LHCN-M2 (cell line): Measurements from ENCODE around the gene ZSCAN30. TPM values are rescaled to one million over a fixed set of nuclear protein-coding genes. Genes with fewer than 3 reads are reported as not detected.
A peak's percentile ranks its signal among the peaks of the same experiment; 100 is the strongest.

Source experiments
- DNase-seq: peaks from one replicate; pipeline ENCODE4 v3.0.0-alpha.2; 2012; ENCODE audit warnings: low read depth
- polyA plus RNA-seq: library from polyadenylated mRNA; unstranded; fragments of >200 nt; gene quantifications from one replicate; pipeline ENCODE4 v1.2.1, GENCODE V29; 2012; ENCODE audit warnings: missing spikeins
- total RNA-seq: library from RNA; depleted of rRNA; stranded (reverse); fragments of >200 nt; gene quantifications from 2 replicates; pipeline ENCODE4 v1.2.3, GENCODE V29; 2014; rRNA removed

The ZSCAN30 gene
- total RNA-seq: 11.5 and 19.1 TPM in 2 replicates
- polyA plus RNA-seq: 6.9 TPM

DNA sequence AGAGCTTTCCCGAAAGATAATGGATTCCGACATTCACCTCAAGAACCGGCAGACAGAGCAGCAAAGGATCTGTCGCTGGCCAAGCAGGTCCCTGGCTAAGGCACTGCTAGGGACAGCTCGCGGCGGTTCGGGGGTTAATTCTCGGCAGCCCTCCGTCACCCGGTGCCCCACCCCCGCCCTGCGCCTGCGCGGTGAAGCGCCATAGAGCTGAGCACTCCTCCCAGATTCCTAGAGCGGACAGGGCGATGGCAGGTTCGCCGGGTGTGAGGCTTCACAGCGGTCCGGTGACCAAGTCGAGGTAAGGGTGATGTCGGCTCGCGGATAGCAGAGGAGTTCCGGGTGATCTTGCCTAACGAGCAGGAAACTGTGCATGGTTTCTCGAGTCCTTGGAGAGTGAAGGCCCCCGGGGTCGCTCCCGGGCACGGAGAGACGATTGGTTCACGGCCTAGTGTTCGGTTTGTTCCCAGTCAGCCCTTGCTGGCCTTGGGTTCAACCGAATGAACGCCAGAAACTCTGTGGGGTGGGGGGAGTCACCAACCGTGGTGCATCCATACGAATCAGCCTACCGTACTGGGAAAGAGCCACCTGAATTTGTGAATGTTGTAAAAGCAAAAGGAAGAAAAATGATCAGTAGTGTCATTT lies at the start of gene ZSCAN30:
Gene ZSCAN30, minus strand, starts transcription at position 136 of the 642 bp plus-strand sequence. CDS start 25,877 bp downstream, outside the sequence.
- DNase-seq: peak; percentile 93

DNA sequence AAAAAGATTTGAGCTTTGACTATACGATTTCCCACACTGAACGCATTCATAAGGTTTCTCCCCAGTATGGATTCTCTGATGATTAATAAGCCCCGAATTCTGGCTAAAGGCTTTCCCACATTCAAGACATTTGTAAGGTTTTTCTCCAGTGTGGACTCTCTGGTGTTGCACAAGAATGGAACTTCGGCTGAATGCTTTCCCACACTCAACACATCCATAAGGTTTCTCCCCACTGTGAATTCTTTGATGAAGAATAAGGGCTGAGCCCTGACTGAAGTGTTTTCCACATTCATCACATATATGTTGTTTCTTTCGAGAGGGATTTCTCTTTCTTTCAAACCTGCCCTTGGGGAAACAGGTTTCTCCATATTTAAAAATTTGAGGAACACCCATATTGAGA lies 47.3 kb upstream of the ZSCAN30 start:
- no peak for DNase-seq

DNA sequence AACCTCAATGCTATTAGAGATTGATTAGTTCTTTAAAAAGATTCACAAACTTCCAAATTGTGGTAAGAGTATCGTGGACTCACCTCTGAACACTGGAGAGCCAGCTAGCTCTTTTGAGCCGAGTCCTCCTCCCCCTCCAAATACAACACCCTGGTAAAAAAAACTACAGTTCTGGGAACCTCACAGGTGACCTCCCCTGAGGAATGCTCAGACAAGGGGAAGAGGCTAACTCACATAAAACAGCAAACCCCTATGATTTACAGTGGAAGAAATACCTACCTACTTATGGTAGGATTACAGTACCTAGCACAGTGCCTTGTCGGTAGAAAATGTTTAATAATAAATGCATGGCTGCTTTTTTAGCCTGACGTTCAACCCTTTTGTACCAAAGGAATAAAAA lies 45.8 kb upstream of the ZSCAN30 start:
- no peak for DNase-seq

DNA sequence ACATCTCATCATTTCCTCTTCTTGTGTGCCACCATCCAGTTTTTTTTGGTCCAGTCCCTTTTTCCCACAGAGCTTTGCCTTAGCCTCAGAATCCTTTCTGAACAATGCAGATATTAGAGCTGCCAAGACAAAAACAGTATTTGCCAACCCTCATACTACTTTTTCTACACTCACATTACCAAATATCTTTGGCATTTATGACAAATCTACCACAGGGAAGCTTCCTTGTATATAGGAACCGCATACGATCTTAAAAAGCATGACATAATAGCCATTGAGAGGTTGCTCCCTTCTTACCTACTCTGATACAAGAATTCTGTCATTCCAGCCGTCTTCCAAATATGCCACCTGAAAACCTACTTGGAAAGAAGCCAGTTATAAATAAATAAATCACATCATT lies 44.8 kb upstream of the ZSCAN30 start:
- peak; percentile 11 for DNase-seq

DNA sequence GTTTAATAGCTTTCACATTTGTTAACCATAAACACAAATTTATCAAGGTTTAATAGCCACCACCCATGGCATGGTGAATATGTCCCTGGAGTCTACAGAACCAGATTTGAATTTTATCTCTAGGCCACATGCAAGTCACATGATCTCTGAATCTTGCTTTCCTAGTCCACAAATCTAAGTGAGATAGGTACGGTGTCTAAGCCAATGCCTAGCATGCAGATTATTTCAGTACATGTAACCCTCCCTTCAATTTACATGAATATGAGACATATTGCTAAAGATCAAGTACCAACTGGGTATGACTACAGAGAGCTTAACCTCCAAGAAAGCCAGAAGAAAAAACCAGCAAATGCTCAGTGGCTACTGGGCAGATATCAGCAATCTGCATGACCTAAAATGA lies 44.2 kb upstream of the ZSCAN30 start:
- no peak for DNase-seq

DNA sequence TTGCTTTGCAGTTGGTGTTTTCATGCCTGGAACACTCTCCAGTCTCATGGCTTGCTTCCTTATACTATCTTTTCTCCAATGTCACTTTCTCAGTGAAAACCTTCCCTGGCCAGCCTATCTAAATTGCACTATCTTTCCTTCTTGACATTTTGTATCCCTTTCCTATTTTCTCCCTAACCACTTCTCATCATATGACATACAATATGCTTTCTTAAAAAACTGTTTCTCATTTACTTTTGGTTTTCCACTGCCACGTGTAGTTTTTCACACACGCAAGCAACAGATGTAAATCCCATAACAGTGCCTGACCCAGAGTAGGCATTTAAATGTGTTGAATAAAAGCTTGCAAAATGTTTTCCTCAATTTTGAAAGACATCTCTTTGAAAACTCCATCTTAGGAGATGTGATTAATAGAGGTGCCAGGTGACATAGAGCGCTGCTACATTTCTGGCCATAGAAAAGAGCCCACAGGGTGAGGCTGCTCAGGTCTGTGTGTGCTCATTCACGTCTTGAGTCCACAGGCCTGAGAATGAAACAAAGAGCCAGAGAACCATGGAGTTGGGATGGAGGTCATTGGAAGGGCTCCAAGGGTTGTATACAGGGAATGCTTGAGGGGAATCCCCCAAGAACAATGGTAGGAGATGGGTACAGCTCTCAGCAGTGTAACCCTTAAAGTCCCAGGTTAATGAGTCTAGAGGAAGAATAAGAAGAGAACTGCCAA lies 41.5 kb upstream of the ZSCAN30 start:
- DNase-seq: no peak

DNA sequence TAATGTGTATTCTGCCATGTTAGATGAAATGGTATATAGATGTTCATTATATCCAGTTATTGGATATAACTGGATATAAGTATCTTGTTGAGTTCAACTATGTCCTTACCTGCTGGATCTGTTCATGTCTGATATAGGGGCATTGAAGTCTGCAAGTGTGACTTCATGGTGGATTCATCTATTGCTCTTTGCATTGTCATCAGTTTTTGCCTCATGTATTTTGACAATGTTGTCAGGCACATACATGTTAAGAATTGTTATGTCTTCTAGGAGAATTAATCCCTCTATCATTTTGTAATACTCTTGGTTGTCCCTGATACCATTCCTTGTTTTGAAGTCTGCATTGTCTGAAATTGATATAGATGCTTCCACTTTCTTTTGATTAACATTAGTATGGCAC lies 38.8 kb upstream of the ZSCAN30 start:
- no peak for DNase-seq

DNA sequence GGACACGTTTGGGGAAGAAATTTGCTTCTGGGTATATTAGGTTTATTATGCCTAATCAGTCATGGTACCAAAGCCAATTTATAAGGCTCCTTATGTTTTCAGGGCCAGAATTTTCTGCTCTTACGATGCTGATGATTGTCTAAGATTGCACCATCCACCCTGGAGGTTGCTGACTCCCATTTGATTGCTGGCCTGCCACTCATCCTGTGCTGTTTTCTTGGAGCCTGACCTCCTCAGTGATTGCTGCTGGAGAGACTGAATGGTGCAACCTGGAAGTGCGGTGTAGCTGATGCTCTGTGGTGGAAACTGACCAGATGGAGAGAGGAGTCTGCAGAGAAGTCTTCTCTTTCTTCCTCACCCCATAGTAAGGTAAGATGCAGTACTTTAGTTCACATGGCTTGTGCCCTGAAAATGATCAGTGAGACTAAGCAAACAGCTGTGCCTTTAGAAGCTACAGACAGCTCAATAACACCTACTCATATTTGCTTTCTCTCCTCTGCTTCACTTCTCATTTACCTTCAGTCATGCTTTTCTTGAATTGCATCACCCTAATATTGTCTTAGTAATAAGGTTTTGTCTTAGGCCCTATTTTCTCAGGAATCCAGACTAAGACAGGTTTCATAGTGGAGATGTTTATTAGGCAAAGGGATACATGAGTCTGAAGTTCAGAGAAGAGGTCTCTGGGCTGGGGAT lies 36.8 kb upstream of the ZSCAN30 start:
- DNase-seq: no peak

DNA sequence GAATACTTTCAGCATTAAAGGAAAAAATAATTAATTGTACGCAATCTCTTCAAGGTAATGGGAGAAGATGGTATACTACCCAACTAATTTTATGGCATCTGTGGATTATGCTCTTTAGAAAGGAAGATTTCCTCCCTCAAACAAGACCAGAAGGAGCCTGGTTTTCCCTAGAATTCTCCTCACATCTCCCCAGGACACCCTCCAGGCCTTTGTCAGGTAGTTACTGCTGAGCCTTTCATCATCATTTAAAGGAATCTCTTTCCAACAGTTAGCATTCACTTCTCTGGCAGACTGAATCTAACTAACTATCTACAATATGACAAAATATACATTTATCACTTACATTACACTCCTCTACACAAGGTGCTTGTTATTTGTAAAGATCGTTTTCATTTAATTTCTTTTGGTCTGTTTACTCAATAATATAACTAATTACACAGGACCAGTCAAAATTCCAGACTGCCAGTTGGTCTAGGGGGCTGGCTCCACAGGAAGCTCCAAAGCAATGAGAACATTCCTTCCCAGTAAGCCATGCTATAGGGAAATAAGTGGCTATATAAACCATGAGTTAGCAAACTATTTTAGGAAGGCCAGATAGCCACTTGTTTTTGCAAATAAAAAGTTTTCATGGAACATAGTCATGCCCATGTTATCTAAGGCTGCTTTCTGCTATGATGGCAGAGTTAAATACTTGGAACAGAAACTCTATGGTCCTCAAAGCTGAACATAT lies 35.1 kb upstream of the ZSCAN30 start:
- DNase-seq: no peak

DNA sequence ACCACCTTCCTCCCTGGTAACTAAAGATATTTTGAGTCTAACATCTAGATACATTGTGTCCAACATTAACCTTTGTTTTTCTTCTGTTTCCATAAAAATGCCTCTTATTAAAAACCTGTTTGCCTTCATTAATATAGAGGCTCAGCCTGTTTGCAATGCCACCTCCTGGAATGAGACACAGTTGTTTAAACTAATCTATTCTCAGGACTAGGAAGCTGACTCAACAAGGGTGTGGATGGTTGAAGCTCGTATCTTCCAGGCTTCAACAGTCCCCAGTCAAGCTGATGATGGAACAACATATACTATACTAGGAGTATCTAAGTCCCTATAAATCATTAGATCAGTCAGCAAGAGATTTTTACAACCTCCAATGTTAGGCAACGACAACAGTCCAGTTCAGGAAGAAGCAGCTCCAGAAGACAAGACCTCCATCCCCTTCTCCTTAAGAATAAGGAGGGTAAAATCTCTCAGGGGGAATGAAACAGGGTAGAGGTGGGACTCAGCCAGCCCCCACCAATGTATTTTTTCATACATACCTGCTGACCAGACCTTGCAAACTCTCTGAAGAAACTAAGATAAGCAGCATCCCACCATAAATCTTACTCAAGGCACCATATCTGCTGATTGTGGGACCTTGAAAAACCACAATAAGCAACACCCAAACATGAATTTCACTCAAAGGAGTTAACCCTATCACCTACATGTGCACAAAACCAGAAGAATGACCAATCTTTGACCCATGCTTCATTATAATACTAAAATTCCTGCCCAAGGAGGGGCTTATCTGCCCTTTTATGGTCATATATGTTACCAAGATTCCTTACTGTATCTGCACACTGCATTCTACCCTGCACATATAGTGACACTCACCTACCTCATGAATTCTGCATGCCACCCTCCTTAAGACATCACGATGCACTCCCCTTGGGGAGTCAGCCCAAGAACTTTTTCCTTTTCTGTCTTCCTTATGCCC lies 32.7 kb upstream of the ZSCAN30 start:
- DNase-seq: peak; percentile 16

DNA sequence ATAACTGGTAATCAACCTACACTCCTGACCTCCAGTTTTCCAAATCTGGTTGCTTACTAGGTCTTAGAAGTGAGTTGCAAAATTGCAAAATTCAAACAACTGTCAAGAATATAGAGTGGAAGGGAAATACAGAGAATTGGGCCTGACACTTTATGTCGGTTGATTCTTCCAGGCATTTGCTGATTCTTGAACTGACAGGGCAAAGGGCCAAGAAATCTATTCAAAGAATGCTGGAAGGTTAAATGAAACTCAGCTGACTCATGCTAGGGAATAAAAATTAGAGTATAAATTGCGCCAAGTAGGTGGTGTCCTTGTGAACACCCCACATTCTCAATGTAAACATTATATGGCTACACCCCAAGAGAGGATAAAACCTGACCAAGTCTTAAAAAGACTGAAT lies 21.5 kb upstream of the ZSCAN30 start:
- DNase-seq: peak; percentile 37

DNA sequence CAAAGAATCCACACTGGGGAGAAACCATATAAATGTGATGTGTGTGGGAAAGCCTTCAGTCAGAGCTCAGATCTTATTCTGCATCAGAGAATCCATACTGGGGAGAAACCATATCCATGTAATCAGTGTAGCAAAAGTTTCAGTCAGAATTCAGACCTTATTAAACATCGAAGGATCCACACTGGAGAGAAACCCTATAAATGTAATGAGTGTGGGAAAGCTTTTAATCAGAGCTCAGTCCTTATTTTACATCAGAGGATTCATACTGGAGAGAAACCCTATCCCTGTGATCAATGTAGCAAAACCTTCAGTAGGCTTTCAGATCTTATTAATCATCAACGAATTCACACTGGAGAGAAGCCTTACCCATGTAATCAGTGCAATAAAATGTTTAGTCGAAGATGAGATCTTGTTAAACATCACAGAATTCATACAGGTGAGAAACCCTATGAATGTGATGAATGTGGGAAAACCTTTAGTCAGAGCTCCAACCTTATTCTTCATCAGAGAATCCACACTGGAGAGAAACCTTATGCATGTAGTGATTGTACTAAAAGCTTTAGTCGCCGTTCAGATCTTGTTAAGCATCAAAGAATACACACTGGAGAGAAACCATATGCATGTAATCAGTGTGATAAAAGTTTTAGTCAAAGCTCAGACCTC lies 16.7 kb upstream of the ZSCAN30 start:
- no peak for DNase-seq

DNA sequence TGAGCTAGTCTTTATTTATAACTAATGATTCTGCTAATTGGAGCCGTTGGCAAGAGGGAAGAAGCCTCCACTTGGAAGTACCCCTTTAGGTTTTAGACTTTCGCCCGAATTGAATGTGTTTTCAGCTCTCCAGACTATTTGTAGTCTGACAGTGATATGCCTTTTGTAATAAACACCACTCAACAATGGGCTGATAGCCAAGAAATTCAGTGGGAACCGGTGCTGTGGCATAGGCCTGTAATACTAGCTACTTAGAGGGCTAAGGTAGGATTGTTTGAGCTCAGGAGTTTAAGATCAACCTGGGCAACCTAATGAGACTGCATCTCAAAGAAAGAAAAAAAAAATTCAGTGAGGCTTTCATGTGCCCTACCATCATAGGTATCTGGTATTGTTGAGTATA lies 13.6 kb upstream of the ZSCAN30 start:
- no peak for DNase-seq

DNA sequence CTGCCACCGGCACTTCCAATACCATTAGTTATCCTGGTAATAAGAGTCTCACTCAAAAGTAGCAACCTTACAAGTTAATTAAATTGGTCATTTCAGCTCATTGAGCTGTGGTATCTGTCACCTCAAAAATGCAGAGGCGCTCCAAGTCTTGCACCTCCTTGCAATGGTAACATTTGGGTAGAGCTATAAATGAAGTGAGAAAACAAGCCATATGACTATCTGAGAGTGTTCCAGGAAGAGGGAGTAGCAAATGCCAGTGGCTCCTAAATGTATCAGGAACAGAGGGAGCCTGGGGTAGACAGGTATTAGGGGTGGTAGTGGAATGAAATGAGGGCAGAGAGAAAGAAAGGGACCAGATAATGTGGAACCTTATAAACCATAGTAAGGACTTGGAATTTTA lies 6.0 kb upstream of the ZSCAN30 start:
- no peak for DNase-seq

DNA sequence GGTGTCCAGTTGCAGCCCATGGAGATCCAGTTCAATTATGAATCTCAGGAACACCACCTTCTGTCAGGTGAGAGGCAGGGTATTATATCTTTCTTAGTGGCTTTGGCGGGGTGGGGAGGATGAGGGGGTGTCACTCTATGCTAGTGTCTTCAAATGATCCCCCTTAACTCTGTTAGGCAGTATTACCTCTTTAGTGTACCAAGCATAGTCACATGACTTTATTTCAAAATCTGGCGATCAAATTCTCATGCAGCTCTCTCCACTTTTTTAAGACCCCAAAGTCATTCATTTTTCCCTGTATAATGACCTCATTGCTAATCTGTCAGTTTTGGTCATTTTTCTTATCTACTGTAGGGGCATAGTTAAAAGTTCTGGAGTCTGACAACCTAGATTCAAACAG lies 1.1 kb upstream of the ZSCAN30 start:
- DNase-seq: no peak

DNA sequence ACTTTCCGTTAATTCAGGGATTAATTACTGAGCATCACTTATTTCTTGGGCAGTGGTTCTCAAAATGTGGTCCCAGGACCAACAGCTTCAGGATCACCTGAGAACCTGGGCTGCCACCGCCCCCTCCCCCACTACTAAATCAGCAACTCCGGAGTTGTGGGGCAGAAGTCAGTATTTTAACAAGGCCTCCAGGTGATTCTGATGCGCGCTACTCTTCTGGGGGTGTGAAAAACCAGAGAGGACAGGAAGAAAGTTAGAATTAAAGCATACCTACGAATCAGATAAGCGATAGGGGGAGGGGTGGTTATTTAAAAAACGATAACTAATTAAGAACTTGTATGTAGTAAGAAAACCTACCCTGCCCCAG lies 319 bp downstream of the ZSCAN30 start:
- no peak for DNase-seq

DNA sequence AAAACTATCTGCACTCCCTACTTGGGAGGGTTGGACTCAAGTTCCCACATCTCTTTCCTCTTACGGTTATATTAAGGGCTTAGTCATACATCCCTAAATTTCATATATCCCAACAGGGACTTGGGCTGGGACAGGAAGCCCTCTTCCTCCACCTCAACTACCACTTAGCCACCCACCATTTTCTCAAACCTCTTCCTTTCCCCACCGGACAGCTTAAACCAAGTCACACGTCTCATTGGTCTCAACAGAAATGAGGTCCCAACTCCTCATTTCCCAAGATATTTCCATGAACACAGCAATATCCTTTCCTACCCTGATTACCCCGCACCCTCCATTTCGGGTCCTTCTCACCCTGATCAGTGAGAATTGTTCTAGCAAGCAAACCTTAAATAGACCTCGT lies 736 bp downstream of the ZSCAN30 start:
- peak; percentile 35 for DNase-seq

DNA sequence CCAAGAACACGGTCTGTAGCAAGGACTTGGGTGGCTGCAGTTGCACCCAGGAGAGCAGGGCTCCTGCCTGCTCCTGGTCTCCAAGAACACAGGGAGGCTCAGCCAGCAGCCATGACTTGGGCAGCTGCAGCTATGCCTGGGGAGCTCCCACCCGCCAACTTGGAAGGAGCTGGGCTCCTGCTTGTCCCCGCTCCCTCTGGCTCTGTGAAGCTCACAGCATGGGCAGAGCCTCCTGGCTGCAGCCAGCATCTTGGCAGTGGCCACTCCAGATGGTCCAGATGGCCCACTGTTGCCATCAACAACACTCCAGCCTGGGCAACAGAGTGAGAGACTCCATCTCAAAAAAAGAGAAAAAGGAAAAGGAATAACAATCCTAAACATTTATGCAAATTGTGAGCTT lies 5.2 kb downstream of the ZSCAN30 start:
- no peak for DNase-seq

DNA sequence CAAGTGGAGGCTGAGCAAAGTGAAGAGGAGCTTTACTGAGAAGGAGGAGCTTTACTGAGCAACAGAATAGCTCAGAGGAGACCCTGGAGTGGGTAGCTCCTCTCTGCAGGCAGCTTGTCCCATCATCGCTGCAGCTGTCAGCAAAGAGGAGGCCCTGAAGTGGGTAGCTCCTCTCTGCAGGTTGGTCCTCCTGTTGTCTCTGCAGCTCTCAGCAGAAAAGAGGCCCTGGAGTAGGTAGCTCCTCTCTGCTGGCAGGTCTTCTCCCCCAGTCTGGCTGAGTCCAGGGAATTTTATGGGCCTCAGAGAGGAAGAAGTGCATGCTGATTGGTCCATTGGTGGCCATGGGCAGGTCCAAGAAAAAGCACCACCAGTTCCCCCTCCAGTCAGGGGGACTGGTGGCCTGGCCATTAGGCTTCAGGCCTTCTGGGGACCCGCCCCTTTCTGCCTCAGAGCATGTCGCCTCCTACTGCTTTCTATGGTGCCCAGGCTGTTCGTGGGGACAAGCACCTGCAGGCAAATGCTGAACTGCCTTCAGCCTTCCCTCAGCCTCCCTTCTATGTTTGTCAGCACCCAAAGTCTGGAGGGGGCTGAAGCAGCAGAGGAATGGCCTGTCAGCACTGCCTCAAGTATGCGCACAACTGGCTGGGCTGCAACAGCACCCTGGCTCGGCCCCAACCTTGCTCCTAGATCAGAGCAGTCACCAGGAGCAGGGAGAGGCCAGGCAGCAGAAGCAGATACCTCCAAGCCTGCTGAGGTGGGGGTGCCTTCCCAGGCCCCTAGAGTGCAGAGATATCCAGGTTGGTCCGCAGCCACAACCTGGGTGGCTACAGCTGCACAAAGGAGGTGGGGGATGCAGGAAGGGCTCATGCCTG lies 5.9 kb downstream of the ZSCAN30 start:
- peak; percentile 22 for DNase-seq
